ENCODE measurements around the gene SHKBP1.
A peak's percentile ranks its signal among the peaks of the same experiment; 100 is the strongest.
"Not testable (repeated sequence)": the region's sequence is repeated elsewhere in the genome, so short reads cannot be mapped to it uniquely, and the experiment has no call there.

SHKBP1 gene

GRCh38 chr19:40586611-40587010 is 9.9 kb downstream of the SHKBP1 start:
- no peak for DNase-seq

GRCh38 chr19:40588110-40588854 is 11.6 kb downstream of the SHKBP1 start:
- no peak for DNase-seq

- DNase-seq = no peak
Observed at GRCh38 chr19:40588926-40589569, 12.4 kb downstream of the SHKBP1 start.

GRCh38 chr19:40589591-40590429 is 13.1 kb downstream of the SHKBP1 start:
- no peak for DNase-seq

- no peak for DNase-seq
Observed at GRCh38 chr19:40590464-40591265, 14.0 kb downstream of the SHKBP1 start.

GRCh38 chr19:40591724-40592123 is 15.1 kb downstream of the SHKBP1 start:
- DNase-seq = not testable (repeated sequence)

- no peak for DNase-seq
Observed at GRCh38 chr19:40592170-40592569, 15.5 kb downstream of the SHKBP1 start.

GRCh38 chr19:40594255-40594654 is 17.6 kb downstream of the SHKBP1 start:
- no peak for DNase-seq

- DNase-seq = no peak
Observed at GRCh38 chr19:40594657-40595091, 18.0 kb downstream of the SHKBP1 start.

- DNase-seq = no peak
Observed at GRCh38 chr19:40596608-40597328, 20.1 kb downstream of the SHKBP1 start.

GRCh38 chr19:40597329-40597838 is 20.7 kb downstream of the SHKBP1 start:
- no peak for DNase-seq

- DNase-seq = peak; percentile 62 to 82
Observed at GRCh38 chr19:40598121-40598917, 21.6 kb downstream of the SHKBP1 start.

- no peak for DNase-seq
Observed at GRCh38 chr19:40598918-40599307, 22.2 kb downstream of the SHKBP1 start.

GRCh38 chr19:40599331-40599901 is 22.7 kb downstream of the SHKBP1 start:
- DNase-seq = no peak

- DNase-seq = peak in 1 of 2 donors; percentile 32
Observed at GRCh38 chr19:40599902-40600569, 23.4 kb downstream of the SHKBP1 start.

- no peak for DNase-seq
Observed at GRCh38 chr19:40600570-40601133, 24.0 kb downstream of the SHKBP1 start.

- DNase-seq = no peak
Observed at GRCh38 chr19:40601134-40601974, 24.7 kb downstream of the SHKBP1 start, which contains the start of gene LTBP4. LTBP4 (plus strand) TSS chr19:40601369; CDS start chr19:40601388, 19 bp downstream.

GRCh38 chr19:40603071-40603388 is 26.4 kb downstream of the SHKBP1 start:
- no peak for DNase-seq
